ENCODE data around the gene TUFT1. TPM values are rescaled to one million over a fixed set of nuclear protein-coding genes. Genes with fewer than 3 reads are reported as not detected.

TUFT1 gene, protein sequence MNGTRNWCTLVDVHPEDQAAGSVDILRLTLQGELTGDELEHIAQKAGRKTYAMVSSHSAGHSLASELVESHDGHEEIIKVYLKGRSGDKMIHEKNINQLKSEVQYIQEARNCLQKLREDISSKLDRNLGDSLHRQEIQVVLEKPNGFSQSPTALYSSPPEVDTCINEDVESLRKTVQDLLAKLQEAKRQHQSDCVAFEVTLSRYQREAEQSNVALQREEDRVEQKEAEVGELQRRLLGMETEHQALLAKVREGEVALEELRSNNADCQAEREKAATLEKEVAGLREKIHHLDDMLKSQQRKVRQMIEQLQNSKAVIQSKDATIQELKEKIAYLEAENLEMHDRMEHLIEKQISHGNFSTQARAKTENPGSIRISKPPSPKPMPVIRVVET
- 16.0 TPM for total RNA-seq

DNA sequence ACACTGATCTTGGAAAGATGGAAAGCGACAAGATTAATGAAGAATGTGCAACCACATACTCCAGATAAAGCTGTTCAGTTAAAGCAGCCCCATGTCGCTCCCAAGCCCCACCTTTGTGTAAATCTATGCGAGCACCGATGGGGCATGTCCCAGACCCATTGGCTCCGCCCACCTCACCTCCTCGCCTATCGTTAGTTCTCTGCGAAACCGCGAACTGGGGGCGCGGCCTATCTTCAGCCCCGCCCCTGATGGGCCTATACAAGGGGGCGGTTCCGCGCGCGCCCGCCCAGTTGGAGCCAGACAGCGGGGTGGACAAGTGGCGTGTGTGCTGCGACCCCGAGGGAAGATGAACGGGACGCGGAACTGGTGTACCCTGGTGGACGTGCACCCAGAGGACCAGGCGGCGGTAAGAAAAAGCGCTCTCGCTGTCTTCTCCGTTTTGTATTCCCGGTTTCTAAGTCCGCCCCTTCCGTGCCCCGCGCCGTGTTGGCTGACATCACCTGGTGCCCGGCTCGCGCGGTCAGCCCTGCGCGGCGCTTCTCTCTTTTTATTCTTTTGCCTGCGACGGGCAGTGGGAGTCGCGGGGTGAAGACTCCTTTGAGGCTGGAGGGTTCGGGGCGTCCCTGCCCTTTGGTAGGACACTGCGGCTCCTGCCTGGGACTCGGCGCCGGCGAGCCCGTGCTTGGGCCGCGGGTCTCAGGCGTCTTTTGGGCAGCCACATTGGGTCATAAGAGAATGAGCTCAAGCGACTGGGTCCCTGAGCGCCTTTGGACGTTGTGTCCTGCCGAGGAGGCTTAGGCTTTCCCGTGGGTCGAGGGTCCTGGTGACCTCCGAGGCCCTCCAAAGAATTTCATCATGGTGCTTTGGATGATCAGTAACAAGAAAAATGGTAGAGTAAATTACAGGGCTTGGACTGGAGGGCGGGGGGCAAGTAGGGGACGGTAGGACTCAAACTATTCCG, at the start of gene TUFT1:
TUFT1 (plus strand) TSS at position 289 of the 961 bp plus-strand sequence; CDS start at position 347, 58 bp downstream.
- peak within 1 kb of the TSS; percentile 70 for H3K27ac ChIP-seq
- H3K27me3 ChIP-seq: no peaks in the 10 kb centered on the region
- no peaks in the 10 kb centered on the region for H3K36me3 ChIP-seq
- H3K4me3 ChIP-seq: peak within 1 kb of the TSS; percentile 61 to 68
- intact Hi-C loops (cut with DNase I): loop anchor here (10.0 kb wide), 1 partner anchor 896 kb away; no protein-coding TSS in a partner anchor
- H3K9me3 ChIP-seq: no peaks in the 10 kb centered on the region
- peaks cover 38% of the 10 kb centered on the region for H3K4me1 ChIP-seq
- peak; percentile 26 to 94 for TF ChIP-seq POLR2AphosphoS5 (IDR thresholded peaks at IDR 0.05; ENCODE audit: insufficient read depth in 1 of 2, low read depth in 1 of 2)
- TF ChIP-seq, protein P1, sequence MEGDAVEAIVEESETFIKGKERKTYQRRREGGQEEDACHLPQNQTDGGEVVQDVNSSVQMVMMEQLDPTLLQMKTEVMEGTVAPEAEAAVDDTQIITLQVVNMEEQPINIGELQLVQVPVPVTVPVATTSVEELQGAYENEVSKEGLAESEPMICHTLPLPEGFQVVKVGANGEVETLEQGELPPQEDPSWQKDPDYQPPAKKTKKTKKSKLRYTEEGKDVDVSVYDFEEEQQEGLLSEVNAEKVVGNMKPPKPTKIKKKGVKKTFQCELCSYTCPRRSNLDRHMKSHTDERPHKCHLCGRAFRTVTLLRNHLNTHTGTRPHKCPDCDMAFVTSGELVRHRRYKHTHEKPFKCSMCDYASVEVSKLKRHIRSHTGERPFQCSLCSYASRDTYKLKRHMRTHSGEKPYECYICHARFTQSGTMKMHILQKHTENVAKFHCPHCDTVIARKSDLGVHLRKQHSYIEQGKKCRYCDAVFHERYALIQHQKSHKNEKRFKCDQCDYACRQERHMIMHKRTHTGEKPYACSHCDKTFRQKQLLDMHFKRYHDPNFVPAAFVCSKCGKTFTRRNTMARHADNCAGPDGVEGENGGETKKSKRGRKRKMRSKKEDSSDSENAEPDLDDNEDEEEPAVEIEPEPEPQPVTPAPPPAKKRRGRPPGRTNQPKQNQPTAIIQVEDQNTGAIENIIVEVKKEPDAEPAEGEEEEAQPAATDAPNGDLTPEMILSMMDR (IDR thresholded peaks at IDR 0.05): no peak
- peak; percentile 18 to 77 for TF ChIP-seq POLR2A (IDR thresholded peaks at IDR 0.05)
- peak in 1 of 2 donors; percentile 94 for DNase-seq (ENCODE audit: extremely low spot score in 2 of 2)

DNA sequence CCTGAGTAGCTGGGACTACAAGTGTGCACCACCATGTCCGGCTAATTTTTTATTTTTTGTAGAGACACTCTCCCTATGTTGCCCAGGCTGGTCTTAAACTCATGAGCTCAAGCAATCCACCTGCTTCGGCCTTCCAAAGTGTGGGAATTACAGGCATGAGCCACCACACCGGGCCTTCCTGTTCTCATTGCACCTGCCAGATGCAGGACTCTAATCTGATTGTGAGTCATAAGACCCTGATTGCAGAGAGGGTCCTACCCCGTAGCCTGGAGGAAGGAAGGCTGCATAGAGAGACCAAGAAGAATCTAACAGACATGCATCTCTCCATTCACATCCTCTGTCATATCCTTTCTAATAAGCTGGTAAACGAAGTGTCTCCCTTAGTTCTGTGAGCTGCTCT, 48.5 kb upstream of the TUFT1 start:
- Histone ChIP-seq H3K4me3 (no peak overlapping the region), H3K4me1 (no peaks in the 10 kb centered on the region), H3K27me3 (no peaks in the 10 kb centered on the region), H3K9me3 (no peaks in the 10 kb centered on the region), H3K36me3 (no peaks in the 10 kb centered on the region), H3K27ac (no peak overlapping the region)
- intact Hi-C loops (cut with DNase I): no loop called here
- DNase-seq (ENCODE audit: extremely low spot score in 2 of 2): no peak
- TF ChIP-seq POLR2AphosphoS5 (IDR thresholded peaks at IDR 0.05; ENCODE audit: insufficient read depth in 1 of 2, low read depth in 1 of 2) (no peak), POLR2A (IDR thresholded peaks at IDR 0.05) (no peak)
- TF ChIP-seq, protein P1 (IDR thresholded peaks at IDR 0.05): no peak

DNA sequence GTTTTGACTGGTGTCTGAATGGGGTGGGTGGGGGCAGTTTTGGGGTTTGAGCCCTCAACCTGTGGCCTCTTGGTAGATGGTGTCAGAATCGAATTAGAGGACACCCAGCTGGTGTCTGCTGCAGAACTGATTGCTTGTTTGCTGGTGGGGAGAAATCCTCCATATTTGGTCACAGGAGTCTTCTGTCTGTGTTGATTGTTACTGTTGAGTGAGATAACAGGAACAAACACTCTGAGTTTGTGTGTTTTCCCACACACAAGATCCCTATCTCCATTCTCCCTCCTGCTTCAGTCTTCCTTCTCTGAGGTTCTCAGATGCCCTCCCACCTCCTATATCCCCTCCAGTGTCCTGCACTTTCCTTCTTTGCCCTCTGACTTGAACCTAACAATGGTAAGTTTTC, 48.0 kb upstream of the TUFT1 start:
- no peaks in the 10 kb centered on the region for H3K4me1 ChIP-seq
- TF ChIP-seq POLR2AphosphoS5 (IDR thresholded peaks at IDR 0.05; ENCODE audit: insufficient read depth in 1 of 2, low read depth in 1 of 2) (no peak), POLR2A (IDR thresholded peaks at IDR 0.05) (no peak)
- TF ChIP-seq, protein P1 (IDR thresholded peaks at IDR 0.05): no peak
- no peak overlapping the region for H3K4me3 ChIP-seq
- no peak for DNase-seq (ENCODE audit: extremely low spot score in 2 of 2)
- no peak overlapping the region for H3K27ac ChIP-seq
- H3K36me3 ChIP-seq: no peaks in the 10 kb centered on the region
- intact Hi-C loops (cut with DNase I): no loop called here
- H3K27me3 ChIP-seq: no peaks in the 10 kb centered on the region
- H3K9me3 ChIP-seq: no peaks in the 10 kb centered on the region

DNA sequence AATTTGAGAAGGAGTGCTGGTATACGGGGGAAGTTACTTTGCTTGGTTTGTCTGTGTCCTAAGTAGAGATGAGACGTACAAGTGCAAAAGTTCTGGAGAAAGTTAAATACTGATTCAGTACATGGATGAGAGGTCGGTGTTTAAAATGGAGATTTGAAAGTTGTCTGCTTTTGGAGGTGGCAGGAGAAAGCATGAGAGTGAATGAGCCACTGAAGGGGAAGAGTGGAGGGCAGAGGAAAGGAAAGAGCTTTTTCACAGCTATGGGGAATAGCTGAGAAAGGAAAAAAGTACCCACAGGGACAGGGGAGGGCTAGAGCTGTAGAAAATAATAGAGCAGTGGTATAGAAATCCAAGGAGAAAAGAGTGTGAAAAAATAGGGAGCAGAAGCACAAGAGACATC, 47.1 kb upstream of the TUFT1 start:
- TF ChIP-seq POLR2AphosphoS5 (IDR thresholded peaks at IDR 0.05; ENCODE audit: insufficient read depth in 1 of 2, low read depth in 1 of 2) (no peak), POLR2A (IDR thresholded peaks at IDR 0.05) (no peak)
- TF ChIP-seq, protein P1 (IDR thresholded peaks at IDR 0.05): no peak
- no peaks in the 10 kb centered on the region for H3K36me3 ChIP-seq
- H3K4me3 ChIP-seq: no peak overlapping the region
- intact Hi-C loops (cut with DNase I): no loop called here
- no peak overlapping the region for H3K27ac ChIP-seq
- no peaks in the 10 kb centered on the region for H3K4me1 ChIP-seq
- DNase-seq (ENCODE audit: extremely low spot score in 2 of 2): no peak
- no peaks in the 10 kb centered on the region for H3K9me3 ChIP-seq
- no peaks in the 10 kb centered on the region for H3K27me3 ChIP-seq

Data from vagina (tissue), 2 donors.